HG03139 (cell line): ENCODE results near the gene SLC26A6.

Experiments used
- ATAC-seq: cut with Tn5 transposase; IDR thresholded peaks from one replicate; pipeline ENCODE4 v1.9.1; 2021; ENCODE audit not compliant: unreplicated experiment

SLC26A6 gene

GRCh38 chr3:48581621-48582481 is 53.4 kb downstream of the SLC26A6 start:
- ATAC-seq = no peak

- ATAC-seq = no peak
Observed at GRCh38 chr3:48576647-48577046, 58.6 kb downstream of the SLC26A6 start.
